ENCODE measurements around the gene CCDC70. TPM values are rescaled to one million over a fixed set of nuclear protein-coding genes. Genes with fewer than 3 reads are reported as not detected.

The CCDC70 gene
- total RNA-seq, 1 donor from 2014 or later = not detected

- DNase-seq (ENCODE audit: extremely low spot score in 2 of 2) = peak in 1 of 2 donors; percentile 77
- H3K4me1 ChIP-seq = no peaks in the 10 kb centered on the region
- H3K9me3 ChIP-seq = no peaks in the 10 kb centered on the region
- intact Hi-C loops (cut with DNase I) = no loop called here
- H3K4me3 ChIP-seq = no peak overlapping the region
- H3K36me3 ChIP-seq = no peaks in the 10 kb centered on the region
- no peaks in the 10 kb centered on the region for H3K27me3 ChIP-seq
- no peak for TF ChIP-seq POLR2A (IDR thresholded peaks at IDR 0.05)
- TF ChIP-seq POLR2AphosphoS5 (IDR thresholded peaks at IDR 0.05; ENCODE audit: insufficient read depth in 1 of 2, low read depth in 1 of 2) = no peak
- no peak for TF ChIP-seq CTCF (IDR thresholded peaks at IDR 0.05)
- H3K27ac ChIP-seq = no peak overlapping the region
Measured at GRCh38 chr13:51910508-51910907, 48.7 kb downstream of the CCDC70 start.

DNA sequence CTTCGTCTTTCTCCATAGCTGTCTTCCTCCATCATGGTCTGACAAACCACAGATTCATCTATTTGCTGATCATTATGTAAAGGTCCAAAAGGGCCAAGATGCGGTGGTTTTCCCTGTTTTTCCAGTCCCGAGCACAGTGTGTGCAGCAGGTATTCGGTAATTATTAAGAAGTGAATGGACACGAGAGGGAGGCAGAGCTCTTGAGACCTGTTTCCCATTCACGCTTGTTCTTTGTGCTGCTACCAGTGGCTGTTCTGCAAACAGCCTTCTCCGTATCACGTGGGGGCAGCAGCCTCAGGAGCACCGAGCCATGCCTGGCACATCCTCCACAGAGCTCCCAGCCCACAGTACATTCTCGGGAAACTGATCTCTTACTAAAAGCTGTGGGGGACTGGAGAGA is 50.3 kb downstream of the CCDC70 start:
- H3K4me1 ChIP-seq = no peaks in the 10 kb centered on the region
- no peaks in the 10 kb centered on the region for H3K27me3 ChIP-seq
- no peak overlapping the region for H3K4me3 ChIP-seq
- intact Hi-C loops (cut with DNase I) = no loop called here
- no peaks in the 10 kb centered on the region for H3K9me3 ChIP-seq
- TF ChIP-seq POLR2AphosphoS5 (IDR thresholded peaks at IDR 0.05; ENCODE audit: insufficient read depth in 1 of 2, low read depth in 1 of 2) (no peak), POLR2A (IDR thresholded peaks at IDR 0.05) (no peak), CTCF (IDR thresholded peaks at IDR 0.05) (no peak)
- no peak overlapping the region for H3K27ac ChIP-seq
- H3K36me3 ChIP-seq = no peaks in the 10 kb centered on the region
- peak in 1 of 2 donors; percentile 72 for DNase-seq (ENCODE audit: extremely low spot score in 2 of 2)

DNA sequence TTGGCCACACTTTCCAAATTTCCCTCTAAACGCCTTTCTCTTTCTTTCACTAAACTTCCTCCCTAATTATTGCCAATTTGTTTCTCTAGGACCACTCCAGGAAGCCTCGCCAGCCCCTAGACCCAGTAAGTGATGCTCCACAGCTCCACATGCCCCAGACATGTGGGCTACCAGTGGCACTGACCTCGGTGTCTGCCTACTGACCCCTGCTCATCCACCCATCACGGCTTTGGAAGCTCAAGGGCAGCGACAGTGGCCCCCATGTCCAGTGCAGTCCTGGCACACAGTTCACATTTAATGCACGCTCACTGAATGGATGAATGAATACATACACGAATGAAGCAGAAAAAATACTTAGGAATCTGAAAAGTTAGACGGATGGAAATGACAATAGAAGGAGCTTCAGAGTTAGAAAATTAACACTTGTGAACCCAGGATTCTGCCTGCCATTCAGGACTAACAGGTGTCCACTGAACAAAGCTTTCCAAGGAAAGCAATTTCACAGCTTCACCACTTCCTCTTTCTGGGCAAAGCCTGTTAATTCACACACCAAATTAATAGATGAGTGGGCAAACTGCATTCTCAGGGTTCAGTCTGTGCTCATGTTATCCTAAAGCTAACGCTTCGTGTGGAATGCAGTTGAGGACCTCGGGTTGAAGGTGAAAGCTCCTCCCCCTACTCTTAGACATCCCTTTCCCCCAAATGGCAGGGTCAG is 50.9 kb downstream of the CCDC70 start:
- TF ChIP-seq POLR2AphosphoS5 (IDR thresholded peaks at IDR 0.05; ENCODE audit: insufficient read depth in 1 of 2, low read depth in 1 of 2) = no peak
- no peaks in the 10 kb centered on the region for H3K9me3 ChIP-seq
- H3K4me1 ChIP-seq = no peaks in the 10 kb centered on the region
- no peak overlapping the region for H3K27ac ChIP-seq
- intact Hi-C loops (cut with DNase I) = no loop called here
- H3K36me3 ChIP-seq = no peaks in the 10 kb centered on the region
- peak in 1 of 2 donors; percentile 70 for DNase-seq (ENCODE audit: extremely low spot score in 2 of 2)
- H3K27me3 ChIP-seq = no peaks in the 10 kb centered on the region
- H3K4me3 ChIP-seq = no peak overlapping the region

GRCh38 chr13:51913421-51914136 is 51.8 kb downstream of the CCDC70 start:
- no peaks in the 10 kb centered on the region for H3K36me3 ChIP-seq
- intact Hi-C loops (cut with DNase I) = no loop called here
- TF ChIP-seq POLR2AphosphoS5 (IDR thresholded peaks at IDR 0.05; ENCODE audit: insufficient read depth in 1 of 2, low read depth in 1 of 2) (no peak), POLR2A (IDR thresholded peaks at IDR 0.05) (no peak), CTCF (IDR thresholded peaks at IDR 0.05) (no peak)
- H3K4me1 ChIP-seq = no peaks in the 10 kb centered on the region
- peak in 1 of 2 donors; percentile 55 for DNase-seq (ENCODE audit: extremely low spot score in 2 of 2)
- no peaks in the 10 kb centered on the region for H3K9me3 ChIP-seq
- no peaks in the 10 kb centered on the region for H3K27me3 ChIP-seq
- H3K27ac ChIP-seq = no peak overlapping the region
- no peak overlapping the region for H3K4me3 ChIP-seq

GRCh38 chr13:51914137-51914493 is 52.3 kb downstream of the CCDC70 start:
- intact Hi-C loops (cut with DNase I) = no loop called here
- Histone ChIP-seq H3K9me3 (no peaks in the 10 kb centered on the region), H3K4me1 (no peaks in the 10 kb centered on the region), H3K27ac (no peak overlapping the region), H3K36me3 (no peaks in the 10 kb centered on the region), H3K4me3 (no peak overlapping the region), H3K27me3 (no peaks in the 10 kb centered on the region)
- no peak for DNase-seq (ENCODE audit: extremely low spot score in 2 of 2)
- TF ChIP-seq POLR2A (IDR thresholded peaks at IDR 0.05) (no peak), CTCF (IDR thresholded peaks at IDR 0.05) (no peak), POLR2AphosphoS5 (IDR thresholded peaks at IDR 0.05; ENCODE audit: insufficient read depth in 1 of 2, low read depth in 1 of 2) (no peak)

Other genes starting within 250 kb of the CCDC70 start
- gene DHRS12, start 57.8 kb upstream of the CCDC70 start, total RNA-seq = 12.5 TPM
- 0.25 TPM for gene TMEM272, start 16.8 kb upstream of the CCDC70 start, total RNA-seq
- gene ATP7B, start 149.5 kb downstream of the CCDC70 start, total RNA-seq = 2.5 TPM
- 12.5 TPM for gene ALG11, start 150.4 kb downstream of the CCDC70 start, total RNA-seq
- 5.9 TPM for gene UTP14C, start 162.7 kb downstream of the CCDC70 start, total RNA-seq

Measured in vagina (tissue), 2 donors.